ENCODE measurements around the gene FGF12.

FGF12 gene

GRCh38 chr3:192168202-192168601, 559.1 kb downstream of the FGF12 start:
- no peak overlapping the region for H3K4me3 ChIP-seq (ENCODE audit: low read length)
- DNase-seq (ENCODE audit: low read depth) = no peak
- TF ChIP-seq, protein P1, sequence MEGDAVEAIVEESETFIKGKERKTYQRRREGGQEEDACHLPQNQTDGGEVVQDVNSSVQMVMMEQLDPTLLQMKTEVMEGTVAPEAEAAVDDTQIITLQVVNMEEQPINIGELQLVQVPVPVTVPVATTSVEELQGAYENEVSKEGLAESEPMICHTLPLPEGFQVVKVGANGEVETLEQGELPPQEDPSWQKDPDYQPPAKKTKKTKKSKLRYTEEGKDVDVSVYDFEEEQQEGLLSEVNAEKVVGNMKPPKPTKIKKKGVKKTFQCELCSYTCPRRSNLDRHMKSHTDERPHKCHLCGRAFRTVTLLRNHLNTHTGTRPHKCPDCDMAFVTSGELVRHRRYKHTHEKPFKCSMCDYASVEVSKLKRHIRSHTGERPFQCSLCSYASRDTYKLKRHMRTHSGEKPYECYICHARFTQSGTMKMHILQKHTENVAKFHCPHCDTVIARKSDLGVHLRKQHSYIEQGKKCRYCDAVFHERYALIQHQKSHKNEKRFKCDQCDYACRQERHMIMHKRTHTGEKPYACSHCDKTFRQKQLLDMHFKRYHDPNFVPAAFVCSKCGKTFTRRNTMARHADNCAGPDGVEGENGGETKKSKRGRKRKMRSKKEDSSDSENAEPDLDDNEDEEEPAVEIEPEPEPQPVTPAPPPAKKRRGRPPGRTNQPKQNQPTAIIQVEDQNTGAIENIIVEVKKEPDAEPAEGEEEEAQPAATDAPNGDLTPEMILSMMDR (conservative IDR thresholded peaks at IDR 0.05; ENCODE audit: low read depth, low read length) = no peak

DNA sequence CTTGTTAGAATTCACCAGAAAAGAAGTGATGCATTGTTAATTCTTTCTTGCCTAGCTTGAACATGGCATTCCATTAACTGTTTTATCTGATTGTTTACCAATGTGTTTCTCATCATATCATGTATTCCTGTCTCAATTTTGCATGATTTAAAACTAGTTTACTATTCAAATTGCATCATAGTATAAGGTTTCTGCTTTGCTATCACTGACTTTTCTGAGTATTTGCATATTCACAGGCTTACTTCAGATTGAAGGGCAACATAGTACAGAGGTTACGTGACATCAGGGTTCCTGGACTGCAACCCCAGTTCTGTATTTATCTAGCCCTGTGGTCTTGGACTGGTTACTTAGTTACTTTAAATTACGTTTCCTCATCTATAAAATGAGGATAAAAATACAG, 561.8 kb downstream of the FGF12 start:
- no peak overlapping the region for H3K4me3 ChIP-seq (ENCODE audit: low read length)
- no peak for DNase-seq (ENCODE audit: low read depth)
- TF ChIP-seq, protein P1 (conservative IDR thresholded peaks at IDR 0.05; ENCODE audit: low read depth, low read length) = no peak

GRCh38 chr3:192161661-192162060, 565.7 kb downstream of the FGF12 start:
- no peak overlapping the region for H3K4me3 ChIP-seq (ENCODE audit: low read length)
- TF ChIP-seq, protein P1 (conservative IDR thresholded peaks at IDR 0.05; ENCODE audit: low read depth, low read length) = no peak
- DNase-seq (ENCODE audit: low read depth) = no peak

DNA sequence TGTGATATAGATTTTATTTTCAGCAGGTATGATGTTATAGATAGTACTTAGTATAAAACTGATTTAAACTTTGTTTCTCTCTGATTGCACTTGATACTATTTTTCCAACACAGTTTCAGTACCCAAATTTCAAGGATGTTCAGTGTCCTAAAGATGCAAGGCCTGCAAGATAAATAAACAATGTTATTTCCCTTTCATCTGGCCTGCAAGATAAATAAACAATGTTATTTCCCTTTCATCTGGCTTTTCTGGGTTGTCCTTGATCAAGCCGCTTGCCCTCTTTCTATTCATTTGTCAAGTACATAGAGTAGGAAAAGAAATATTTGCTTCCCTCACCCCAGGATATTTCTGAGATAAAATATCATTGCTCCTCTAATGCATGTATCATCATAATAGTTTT, 571.0 kb downstream of the FGF12 start:
- DNase-seq (ENCODE audit: low read depth) = no peak
- no peak overlapping the region for H3K4me3 ChIP-seq (ENCODE audit: low read length)
- TF ChIP-seq, protein P1 (conservative IDR thresholded peaks at IDR 0.05; ENCODE audit: low read depth, low read length) = no peak

DNA sequence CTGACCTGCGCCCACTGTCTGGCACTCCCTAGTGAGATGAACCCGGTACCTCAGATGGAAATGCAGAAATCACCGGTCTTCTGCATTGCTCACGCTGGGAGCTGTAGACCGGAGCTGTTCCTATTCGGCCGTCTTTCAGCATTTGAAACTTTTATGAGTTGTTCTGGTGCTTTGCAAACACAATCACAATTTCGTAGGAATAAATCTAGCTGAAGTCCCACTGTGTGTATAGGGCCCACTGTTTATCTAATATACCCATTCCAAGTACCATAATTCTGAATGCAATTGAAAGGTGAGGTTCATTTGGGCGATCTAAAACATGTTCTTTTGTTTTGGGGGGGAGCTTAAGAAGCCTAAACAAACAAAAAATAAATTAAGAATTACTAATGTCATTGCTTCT, 572.1 kb downstream of the FGF12 start:
- peak overlapping the region; percentile 34 for H3K4me3 ChIP-seq (ENCODE audit: low read length)
- TF ChIP-seq, protein P1 (conservative IDR thresholded peaks at IDR 0.05; ENCODE audit: low read depth, low read length) = no peak
- no peak for DNase-seq (ENCODE audit: low read depth)

DNA sequence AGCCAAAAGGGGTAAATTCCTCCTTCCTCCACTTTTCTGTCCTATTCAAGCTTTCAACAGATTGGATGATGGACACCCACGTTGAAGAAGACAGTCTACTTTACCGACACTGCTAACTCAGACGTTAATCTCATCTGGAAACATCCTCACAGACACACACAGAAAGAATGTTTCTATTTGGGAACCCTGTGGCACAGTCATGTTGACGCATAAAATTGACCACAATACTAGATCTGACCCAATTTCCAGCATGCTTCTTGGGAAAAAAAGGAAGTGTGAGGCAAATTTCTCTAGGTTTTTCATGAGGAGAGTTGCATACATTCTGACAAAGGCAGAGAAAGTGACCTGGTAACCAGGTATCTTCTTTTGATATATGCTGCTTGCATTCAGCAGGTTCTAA, 594.1 kb downstream of the FGF12 start:
- no peak for DNase-seq (ENCODE audit: low read depth)
- TF ChIP-seq, protein P1 (conservative IDR thresholded peaks at IDR 0.05; ENCODE audit: low read depth, low read length) = no peak

DNA sequence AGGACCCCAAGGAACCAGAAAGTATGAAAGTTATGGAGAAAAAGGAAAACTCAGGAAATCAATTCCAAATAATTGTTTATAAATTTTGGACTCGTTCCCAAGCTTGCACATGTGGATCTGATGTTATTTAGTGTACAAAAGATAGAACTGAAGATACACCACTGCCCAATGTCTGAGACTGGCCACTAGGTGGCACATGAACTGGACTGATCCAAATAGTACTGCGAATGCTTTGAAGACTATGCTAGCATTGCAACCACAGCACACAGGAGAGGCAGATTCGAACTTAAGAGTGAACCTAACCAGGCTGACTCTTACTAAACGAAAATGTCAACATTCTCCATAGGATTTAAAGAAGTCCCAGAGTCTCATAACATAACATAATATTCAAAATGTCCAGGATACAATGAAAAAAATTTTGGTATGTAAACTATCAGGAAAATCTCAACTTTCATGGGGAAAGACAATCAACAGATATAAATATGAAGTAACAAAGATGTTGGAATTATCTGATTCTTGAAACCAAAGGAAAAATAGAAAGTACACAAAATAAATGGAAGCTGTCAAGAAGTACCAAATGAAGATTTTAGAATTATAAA, 596.7 kb downstream of the FGF12 start:
- peak; percentile 24 for DNase-seq (ENCODE audit: low read depth)
- no peak overlapping the region for H3K4me3 ChIP-seq (ENCODE audit: low read length)
- TF ChIP-seq, protein P1 (conservative IDR thresholded peaks at IDR 0.05; ENCODE audit: low read depth, low read length) = peak; percentile 85

More for the DNA sequence above, 594.1 kb downstream of the FGF12 start:
- no peak overlapping the region for H3K4me3 ChIP-seq (ENCODE audit: low read length)

Measured in retinal pigment epithelial cell (primary cell).